SK-N-SH treated with all-trans-retinoic acid at 6 μM for 48 hours (cell line): Measurements from ENCODE around the gene CCDC178.
A peak's percentile ranks its signal among the peaks of the same experiment; 100 is the strongest.

Experiments
- ATAC-seq: fragments of 200-7000 bp; cut with Tn5 transposase; 3 replicates; pipeline ENCODE4 v1.9.1; 2020; ENCODE audit warnings: mild to moderate bottlenecking, moderate library complexity
- ESRRG ChIP-seq: fragments of 250-450 bp; sonication (Bioruptor Pico); IDR thresholded peaks from 2 replicates; pipeline ENCODE4 v1.6.1; 2021; ENCODE audit warnings: mild to moderate bottlenecking
- ISL1 ChIP-seq: fragments of 250-450 bp; sonication (Bioruptor Pico); IDR thresholded peaks from 2 replicates; pipeline ENCODE4 v2.1.2; 2022; ENCODE audit warnings: mild to moderate bottlenecking, moderate library complexity
- OSR1 ChIP-seq: fragments of 250-450 bp; sonication (Bioruptor Pico); IDR thresholded peaks from 2 replicates; pipeline ENCODE4 v1.8.0; 2022; ENCODE audit warnings: moderate library complexity, mild to moderate bottlenecking, inconsistent platforms
- PPARA ChIP-seq: fragments of 250-450 bp; sonication (Bioruptor Pico); IDR thresholded peaks from 2 replicates; pipeline ENCODE4 v1.5.0; 2020; ENCODE audit warnings: mild to moderate bottlenecking, borderline replicate concordance
- RARB ChIP-seq: fragments of 250-450 bp; sonication (Bioruptor Pico); IDR thresholded peaks from 2 replicates; pipeline ENCODE4 v1.8.0; 2021; ENCODE audit warnings: mild to moderate bottlenecking, moderate library complexity
- TCF4 ChIP-seq: fragments of 250-450 bp; sonication (Bioruptor Pico); IDR thresholded peaks from 2 replicates; pipeline ENCODE4 v1.8.0; 2021; ENCODE audit warnings: mild to moderate bottlenecking, moderate library complexity, borderline replicate concordance
- ZFP3 ChIP-seq: fragments of 250-450 bp; sonication (Bioruptor Pico); IDR thresholded peaks from 2 replicates; pipeline ENCODE4 v1.5.0; 2020; ENCODE audit warnings: mild to moderate bottlenecking, moderate library complexity
- ZNF565 ChIP-seq: fragments of 450-650 bp; formaldehyde crosslinking; conservative IDR thresholded peaks from 2 replicates; pipeline ENCODE4 v1.5.0; 2020; ENCODE audit warnings: low read depth, mild to moderate bottlenecking, moderate library complexity
- ZNF70 ChIP-seq: fragments of 450-650 bp; formaldehyde crosslinking; IDR thresholded peaks from 2 replicates; pipeline ENCODE4 v1.5.0; 2020; ENCODE audit warnings: mild to moderate bottlenecking, moderate library complexity
- ZNF8 ChIP-seq: fragments of 450-650 bp; formaldehyde crosslinking; IDR thresholded peaks from 2 replicates; pipeline ENCODE4 v1.5.0; 2020; ENCODE audit warnings: mild to moderate bottlenecking, moderate library complexity
- TF ChIP-seq, protein P1 (sequence below): fragments of 250-450 bp; sonication (Bioruptor Pico); IDR thresholded peaks from 2 replicates; pipeline ENCODE4 v1.5.1; 2020; ENCODE audit warnings: low read depth, mild to moderate bottlenecking, moderate library complexity
- TF ChIP-seq, protein P2 (sequence below): fragments of 250-450 bp; sonication (Bioruptor Pico); IDR thresholded peaks from 2 replicates; pipeline ENCODE4 v1.5.1; 2021; ENCODE audit warnings: mild to moderate bottlenecking, moderate library complexity
- TF ChIP-seq, protein P3 (sequence below): fragments of 250-450 bp; sonication (Bioruptor Pico); IDR thresholded peaks from 2 replicates; pipeline ENCODE4 v1.8.0; 2021; ENCODE audit warnings: low read depth, mild to moderate bottlenecking, moderate library complexity, borderline replicate concordance
- TF ChIP-seq, protein P4 (sequence below): fragments of 250-450 bp; sonication (Bioruptor Pico); IDR thresholded peaks from 2 replicates; pipeline ENCODE4 v1.5.0; 2020; ENCODE audit warnings: mild to moderate bottlenecking, moderate library complexity

Gene CCDC178

DNA sequence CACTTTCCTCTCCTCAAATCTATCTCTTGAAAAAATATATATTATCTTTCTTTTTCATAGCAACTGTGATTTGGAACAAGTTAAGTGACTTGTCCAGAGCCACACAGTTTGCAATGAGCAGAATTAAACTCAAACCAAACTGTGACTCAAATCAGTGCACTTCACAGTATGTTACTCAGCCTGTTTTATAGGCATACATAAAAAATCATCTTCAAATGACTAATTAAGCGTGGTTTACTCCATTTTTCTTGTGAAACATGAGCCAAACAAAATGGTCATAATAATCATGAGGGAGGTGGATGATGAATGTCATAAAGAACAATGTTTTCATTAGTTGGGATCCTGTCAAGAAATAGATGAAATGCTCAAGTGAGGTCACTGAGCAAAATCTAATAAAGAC is 6.1 kb upstream of the CCDC178 start:
- TF ChIP-seq ESRRG (CRISPR knock-in tag) (no peak), ZNF70 (0 out of 2 replicates have a peak, but pooled peaks have one; percentile 37), ZFP3 (no peak)
- TF ChIP-seq, protein P1, sequence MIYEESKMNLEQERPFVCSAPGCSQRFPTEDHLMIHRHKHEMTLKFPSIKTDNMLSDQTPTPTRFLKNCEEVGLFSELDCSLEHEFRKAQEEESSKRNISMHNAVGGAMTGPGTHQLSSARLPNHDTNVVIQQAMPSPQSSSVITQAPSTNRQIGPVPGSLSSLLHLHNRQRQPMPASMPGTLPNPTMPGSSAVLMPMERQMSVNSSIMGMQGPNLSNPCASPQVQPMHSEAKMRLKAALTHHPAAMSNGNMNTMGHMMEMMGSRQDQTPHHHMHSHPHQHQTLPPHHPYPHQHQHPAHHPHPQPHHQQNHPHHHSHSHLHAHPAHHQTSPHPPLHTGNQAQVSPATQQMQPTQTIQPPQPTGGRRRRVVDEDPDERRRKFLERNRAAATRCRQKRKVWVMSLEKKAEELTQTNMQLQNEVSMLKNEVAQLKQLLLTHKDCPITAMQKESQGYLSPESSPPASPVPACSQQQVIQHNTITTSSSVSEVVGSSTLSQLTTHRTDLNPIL (CRISPR knock-in tag), result no peak
- TF ChIP-seq, protein P2, sequence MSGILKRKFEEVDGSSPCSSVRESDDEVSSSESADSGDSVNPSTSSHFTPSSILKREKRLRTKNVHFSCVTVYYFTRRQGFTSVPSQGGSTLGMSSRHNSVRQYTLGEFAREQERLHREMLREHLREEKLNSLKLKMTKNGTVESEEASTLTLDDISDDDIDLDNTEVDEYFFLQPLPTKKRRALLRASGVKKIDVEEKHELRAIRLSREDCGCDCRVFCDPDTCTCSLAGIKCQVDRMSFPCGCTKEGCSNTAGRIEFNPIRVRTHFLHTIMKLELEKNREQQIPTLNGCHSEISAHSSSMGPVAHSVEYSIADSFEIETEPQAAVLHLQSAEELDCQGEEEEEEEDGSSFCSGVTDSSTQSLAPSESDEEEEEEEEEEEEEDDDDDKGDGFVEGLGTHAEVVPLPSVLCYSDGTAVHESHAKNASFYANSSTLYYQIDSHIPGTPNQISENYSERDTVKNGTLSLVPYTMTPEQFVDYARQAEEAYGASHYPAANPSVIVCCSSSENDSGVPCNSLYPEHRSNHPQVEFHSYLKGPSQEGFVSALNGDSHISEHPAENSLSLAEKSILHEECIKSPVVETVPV (CRISPR knock-in tag), result no peak
- no peak for ATAC-seq

DNA sequence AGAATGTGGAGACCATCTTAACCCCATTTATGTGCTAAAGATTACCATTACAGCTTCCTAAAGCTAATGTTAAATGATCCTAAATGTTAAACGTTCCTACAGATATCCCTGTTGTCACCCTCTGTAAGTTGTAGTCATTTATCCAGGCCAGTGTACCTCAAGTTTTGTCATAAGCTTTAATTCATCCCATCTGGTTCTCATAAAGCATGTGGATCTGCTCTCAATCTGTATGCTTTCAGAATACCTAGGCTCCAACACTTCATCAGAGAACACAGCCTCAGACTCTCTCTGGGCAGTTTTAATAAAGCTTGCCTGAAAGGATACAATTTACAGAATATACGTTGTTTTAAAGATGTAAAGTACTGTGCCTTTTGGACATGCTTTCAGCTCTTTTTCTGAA is 4.2 kb upstream of the CCDC178 start:
- ATAC-seq, result no peak
- TF ChIP-seq TCF4 (CRISPR knock-in tag) (peak; percentile 56; the same call in 1 of the 2 replicates), PPARA (no peak), ZNF565 (CRISPR knock-in tag) (no peak)
- TF ChIP-seq, protein P2 (CRISPR knock-in tag), result no peak
- TF ChIP-seq, protein P3, sequence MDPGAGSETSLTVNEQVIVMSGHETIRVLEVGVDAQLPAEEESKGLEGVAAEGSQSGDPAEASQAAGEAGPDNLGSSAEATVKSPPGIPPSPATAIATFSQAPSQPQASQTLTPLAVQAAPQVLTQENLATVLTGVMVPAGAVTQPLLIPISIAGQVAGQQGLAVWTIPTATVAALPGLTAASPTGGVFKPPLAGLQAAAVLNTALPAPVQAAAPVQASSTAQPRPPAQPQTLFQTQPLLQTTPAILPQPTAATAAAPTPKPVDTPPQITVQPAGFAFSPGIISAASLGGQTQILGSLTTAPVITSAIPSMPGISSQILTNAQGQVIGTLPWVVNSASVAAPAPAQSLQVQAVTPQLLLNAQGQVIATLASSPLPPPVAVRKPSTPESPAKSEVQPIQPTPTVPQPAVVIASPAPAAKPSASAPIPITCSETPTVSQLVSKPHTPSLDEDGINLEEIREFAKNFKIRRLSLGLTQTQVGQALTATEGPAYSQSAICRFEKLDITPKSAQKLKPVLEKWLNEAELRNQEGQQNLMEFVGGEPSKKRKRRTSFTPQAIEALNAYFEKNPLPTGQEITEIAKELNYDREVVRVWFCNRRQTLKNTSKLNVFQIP (CRISPR knock-in tag), result no peak

DNA sequence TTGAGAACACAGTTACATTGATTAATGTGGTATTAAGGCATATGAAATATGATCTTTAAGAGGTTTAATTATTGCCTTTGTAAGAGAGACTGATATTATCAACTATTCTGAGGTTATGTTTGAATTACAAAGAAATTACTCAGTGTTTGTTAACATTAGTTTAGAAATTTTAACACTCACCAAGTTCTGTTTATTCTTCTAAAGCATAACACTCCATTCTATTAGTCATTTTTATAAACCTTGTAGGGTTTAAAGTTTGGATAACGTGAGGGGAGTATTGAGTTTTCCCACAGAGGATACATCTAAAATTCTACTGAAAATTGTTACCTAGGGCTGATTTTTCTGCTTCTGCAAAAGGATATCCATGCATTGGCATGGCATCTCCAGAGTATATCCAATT is 7.7 kb downstream of the CCDC178 start:
- no peak for TF ChIP-seq ISL1
- TF ChIP-seq, protein P3 (CRISPR knock-in tag), result no peak
- TF ChIP-seq, protein P2 (CRISPR knock-in tag), result no peak
- no peak for TF ChIP-seq RARB (CRISPR knock-in tag)

DNA sequence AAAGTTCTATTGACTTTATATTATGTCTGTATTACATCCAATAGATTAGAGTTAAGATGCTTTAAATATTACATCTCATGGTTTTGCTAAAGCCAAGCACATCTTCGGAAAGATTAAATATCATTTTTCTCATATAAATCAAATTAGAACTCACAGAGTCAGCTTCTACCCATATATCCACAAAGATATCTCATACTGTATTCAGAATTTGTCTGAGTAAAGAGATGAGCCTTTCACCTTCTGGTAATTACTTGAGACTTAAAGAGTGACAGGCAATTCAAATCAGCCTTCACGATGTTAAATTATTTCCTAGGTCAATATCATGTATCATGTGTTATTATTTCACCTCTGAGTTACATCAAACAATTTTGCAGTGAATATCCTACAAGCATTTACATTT is 13.0 kb downstream of the CCDC178 start:
- TF ChIP-seq ZFP3, result no peak
- no peak for TF ChIP-seq ZNF8 (CRISPR knock-in tag)
- TF ChIP-seq, protein P4, sequence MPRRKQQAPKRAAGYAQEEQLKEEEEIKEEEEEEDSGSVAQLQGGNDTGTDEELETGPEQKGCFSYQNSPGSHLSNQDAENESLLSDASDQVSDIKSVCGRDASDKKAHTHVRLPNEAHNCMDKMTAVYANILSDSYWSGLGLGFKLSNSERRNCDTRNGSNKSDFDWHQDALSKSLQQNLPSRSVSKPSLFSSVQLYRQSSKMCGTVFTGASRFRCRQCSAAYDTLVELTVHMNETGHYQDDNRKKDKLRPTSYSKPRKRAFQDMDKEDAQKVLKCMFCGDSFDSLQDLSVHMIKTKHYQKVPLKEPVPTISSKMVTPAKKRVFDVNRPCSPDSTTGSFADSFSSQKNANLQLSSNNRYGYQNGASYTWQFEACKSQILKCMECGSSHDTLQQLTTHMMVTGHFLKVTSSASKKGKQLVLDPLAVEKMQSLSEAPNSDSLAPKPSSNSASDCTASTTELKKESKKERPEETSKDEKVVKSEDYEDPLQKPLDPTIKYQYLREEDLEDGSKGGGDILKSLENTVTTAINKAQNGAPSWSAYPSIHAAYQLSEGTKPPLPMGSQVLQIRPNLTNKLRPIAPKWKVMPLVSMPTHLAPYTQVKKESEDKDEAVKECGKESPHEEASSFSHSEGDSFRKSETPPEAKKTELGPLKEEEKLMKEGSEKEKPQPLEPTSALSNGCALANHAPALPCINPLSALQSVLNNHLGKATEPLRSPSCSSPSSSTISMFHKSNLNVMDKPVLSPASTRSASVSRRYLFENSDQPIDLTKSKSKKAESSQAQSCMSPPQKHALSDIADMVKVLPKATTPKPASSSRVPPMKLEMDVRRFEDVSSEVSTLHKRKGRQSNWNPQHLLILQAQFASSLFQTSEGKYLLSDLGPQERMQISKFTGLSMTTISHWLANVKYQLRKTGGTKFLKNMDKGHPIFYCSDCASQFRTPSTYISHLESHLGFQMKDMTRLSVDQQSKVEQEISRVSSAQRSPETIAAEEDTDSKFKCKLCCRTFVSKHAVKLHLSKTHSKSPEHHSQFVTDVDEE (CRISPR knock-in tag), result no peak
- TF ChIP-seq, protein P1 (CRISPR knock-in tag), result no peak
- no peak for TF ChIP-seq OSR1
- no peak for TF ChIP-seq ZNF565 (CRISPR knock-in tag)
- no peak for TF ChIP-seq ZNF70
- no peak for ATAC-seq

More for the DNA sequence above, 7.7 kb downstream of the CCDC178 start:
- no peak for ATAC-seq
